Parathyroid adenoma (tissue), 2 donors: ENCODE measurements around the gene FOXN3.
A peak's percentile ranks its signal among the peaks of the same experiment; 100 is the strongest.

Experiments
- H2AFZ ChIP-seq: fragments of 300-600 bp; sonication (generic); one replicate; pipeline ENCODE4 v1.7.0; 2017; ENCODE audit warnings: antibody characterized with exemption, mild to moderate bottlenecking
- H3K27ac ChIP-seq: fragments of 300-600 bp; sonication (generic); one replicate; pipeline ENCODE4 v1.7.0; 2017
- H3K27me3 ChIP-seq: fragments of 300-600 bp; sonication (generic); one replicate; pipeline ENCODE4 v1.7.0; 2017; ENCODE audit warnings: low read length; ENCODE audit not compliant: control insufficient read depth, insufficient read depth
- H3K36me3 ChIP-seq: fragments of 300-600 bp; sonication (generic); one replicate; pipeline ENCODE4 v1.7.0; 2017; ENCODE audit warnings: low read length; ENCODE audit not compliant: control insufficient read depth, insufficient read depth
- H3K4me1 ChIP-seq: fragments of 300-600 bp; sonication (generic); one replicate; pipeline ENCODE4 v1.7.0; 2017; ENCODE audit warnings: control low read depth
- H3K4me2 ChIP-seq: fragments of 300-600 bp; sonication (generic); one replicate; pipeline ENCODE4 v1.7.0; 2017; ENCODE audit warnings: low read length
- H3K4me3 ChIP-seq: fragments of 300-600 bp; sonication (generic); one replicate; pipeline ENCODE4 v1.7.0; 2017; ENCODE audit warnings: low read depth, low read length
- H3K79me2 ChIP-seq: fragments of 300-600 bp; sonication (generic); one replicate; pipeline ENCODE4 v1.7.0; 2017; ENCODE audit warnings: control low read depth
- H3K9ac ChIP-seq: fragments of 300-600 bp; sonication (generic); one replicate; pipeline ENCODE4 v1.7.0; 2017; ENCODE audit warnings: mild to moderate bottlenecking
- H3K9me3 ChIP-seq: fragments of 300-600 bp; sonication (generic); one replicate; pipeline ENCODE4 v1.7.0; 2017; ENCODE audit warnings: low read length; ENCODE audit not compliant: control insufficient read depth
- TF ChIP-seq, protein P1 (sequence below): fragments of 300-600 bp; sonication (generic); IDR thresholded peaks from one replicate; pipeline ENCODE4 v1.7.0; 2017; ENCODE audit warnings: antibody characterized with exemption, mild to moderate bottlenecking
- donor health status: primary hyperparathyroidism.

The FOXN3 gene

DNA sequence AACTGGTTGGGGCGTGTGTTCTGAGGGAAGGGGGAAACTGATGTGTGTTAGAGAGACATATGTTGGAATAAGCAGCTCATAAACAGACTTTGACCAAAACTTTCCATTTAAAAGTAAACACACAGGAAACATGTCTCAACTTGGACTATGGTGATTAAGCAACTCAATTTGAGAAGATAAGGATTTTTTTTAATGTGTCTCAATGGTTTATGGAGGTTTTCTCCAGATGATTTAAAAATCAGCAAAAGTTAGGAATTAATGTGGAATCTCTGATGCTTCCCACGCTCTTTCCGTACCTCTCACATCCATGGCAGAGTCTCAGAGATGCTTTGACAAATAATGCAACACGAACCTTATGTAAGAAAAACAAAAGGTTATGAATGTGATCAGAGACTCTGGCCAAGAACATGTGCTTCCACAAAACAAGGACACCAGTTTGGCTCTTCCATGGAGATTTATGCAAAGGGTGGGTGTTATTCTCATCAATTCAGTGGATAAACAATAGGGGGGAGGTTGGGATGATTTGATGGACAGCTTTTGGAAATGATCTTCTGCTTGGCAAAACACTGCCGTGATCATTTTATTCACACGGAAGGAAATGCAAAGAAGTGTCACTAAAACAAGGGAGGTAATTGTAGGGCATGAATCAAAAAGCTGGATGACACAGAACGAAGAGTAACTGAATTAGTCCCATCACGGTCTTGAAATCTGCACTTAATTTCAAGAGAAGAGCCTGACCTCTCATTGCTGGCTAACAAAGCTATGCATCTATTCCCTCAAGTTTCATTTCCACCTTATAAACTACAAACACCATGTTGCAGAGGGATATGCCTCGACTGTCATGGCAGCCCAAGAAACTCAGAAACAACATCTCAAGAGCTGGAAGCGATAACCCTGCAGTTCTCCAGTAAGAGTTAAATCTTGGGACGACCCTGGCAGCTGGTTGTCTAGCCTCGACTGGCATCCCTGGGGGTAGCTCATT lies 76.5 kb downstream of the FOXN3 start:
- Histone ChIP-seq H3K9me3 (no peaks in the 10 kb centered on the region), H3K36me3 (no peaks in the 10 kb centered on the region), H3K4me3 (no peak overlapping the region), H3K4me1 (peaks cover 6% of the 10 kb centered on the region), H3K79me2 (peaks cover 2% of the 10 kb centered on the region), H3K9ac (no peak overlapping the region), H3K4me2 (no peak overlapping the region), H3K27ac (no peak overlapping the region), H2AFZ (no peak overlapping the region), H3K27me3 (no peaks in the 10 kb centered on the region)
- TF ChIP-seq, protein P1, sequence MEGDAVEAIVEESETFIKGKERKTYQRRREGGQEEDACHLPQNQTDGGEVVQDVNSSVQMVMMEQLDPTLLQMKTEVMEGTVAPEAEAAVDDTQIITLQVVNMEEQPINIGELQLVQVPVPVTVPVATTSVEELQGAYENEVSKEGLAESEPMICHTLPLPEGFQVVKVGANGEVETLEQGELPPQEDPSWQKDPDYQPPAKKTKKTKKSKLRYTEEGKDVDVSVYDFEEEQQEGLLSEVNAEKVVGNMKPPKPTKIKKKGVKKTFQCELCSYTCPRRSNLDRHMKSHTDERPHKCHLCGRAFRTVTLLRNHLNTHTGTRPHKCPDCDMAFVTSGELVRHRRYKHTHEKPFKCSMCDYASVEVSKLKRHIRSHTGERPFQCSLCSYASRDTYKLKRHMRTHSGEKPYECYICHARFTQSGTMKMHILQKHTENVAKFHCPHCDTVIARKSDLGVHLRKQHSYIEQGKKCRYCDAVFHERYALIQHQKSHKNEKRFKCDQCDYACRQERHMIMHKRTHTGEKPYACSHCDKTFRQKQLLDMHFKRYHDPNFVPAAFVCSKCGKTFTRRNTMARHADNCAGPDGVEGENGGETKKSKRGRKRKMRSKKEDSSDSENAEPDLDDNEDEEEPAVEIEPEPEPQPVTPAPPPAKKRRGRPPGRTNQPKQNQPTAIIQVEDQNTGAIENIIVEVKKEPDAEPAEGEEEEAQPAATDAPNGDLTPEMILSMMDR, result no peak

DNA sequence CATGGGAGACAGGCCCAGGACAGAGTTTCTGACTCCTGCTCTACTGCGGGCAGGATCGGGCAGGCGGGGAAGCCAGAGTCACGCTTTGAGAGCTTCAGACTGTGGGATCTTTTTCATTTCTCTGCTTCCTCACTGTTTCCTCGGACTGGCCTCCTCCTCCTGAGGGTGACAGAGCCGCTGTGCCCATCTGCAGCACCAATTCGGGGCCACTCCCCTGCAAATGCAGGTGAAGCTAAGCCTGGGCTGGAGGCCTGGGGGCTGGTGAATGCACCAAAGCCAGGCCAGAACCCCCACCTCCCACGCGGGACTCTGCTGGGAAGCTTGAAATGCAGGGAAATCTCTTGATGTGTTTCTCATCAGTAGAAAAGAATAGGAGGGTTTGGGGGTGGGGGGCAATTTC lies 77.5 kb downstream of the FOXN3 start:
- H3K27ac ChIP-seq, result no peak overlapping the region
- H3K9ac ChIP-seq, result no peak overlapping the region
- no peaks in the 10 kb centered on the region for H3K9me3 ChIP-seq
- H3K27me3 ChIP-seq, result no peaks in the 10 kb centered on the region
- H3K79me2 ChIP-seq, result no peaks in the 10 kb centered on the region
- H3K4me2 ChIP-seq, result no peak overlapping the region
- no peak overlapping the region for H2AFZ ChIP-seq
- TF ChIP-seq, protein P1, result no peak
- H3K36me3 ChIP-seq, result no peaks in the 10 kb centered on the region
- peaks cover 6% of the 10 kb centered on the region for H3K4me1 ChIP-seq
- H3K4me3 ChIP-seq, result no peak overlapping the region

DNA sequence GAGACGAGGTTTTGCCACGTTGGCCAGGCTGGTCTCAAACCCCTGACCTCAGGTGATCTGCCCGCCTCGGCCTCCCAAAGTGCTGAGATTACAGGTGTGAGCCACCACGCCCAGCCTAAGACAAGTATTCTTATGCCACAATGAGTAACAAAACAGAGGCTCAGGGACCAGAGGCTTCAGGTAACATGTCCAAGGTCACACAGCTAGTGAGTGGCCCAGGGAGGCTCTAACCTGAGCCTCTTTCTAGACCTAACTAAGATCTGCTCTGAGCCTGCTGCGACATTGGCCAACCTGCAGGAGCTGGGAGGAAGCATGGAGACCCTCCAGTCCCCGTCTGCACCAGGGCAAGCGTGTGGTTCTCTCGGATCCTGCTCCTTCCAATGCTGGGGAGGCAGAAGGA lies 77.9 kb downstream of the FOXN3 start:
- H3K27ac ChIP-seq, result no peak overlapping the region
- no peak overlapping the region for H2AFZ ChIP-seq
- H3K4me3 ChIP-seq, result no peak overlapping the region
- no peak overlapping the region for H3K9ac ChIP-seq
- no peaks in the 10 kb centered on the region for H3K36me3 ChIP-seq
- no peak overlapping the region for H3K4me2 ChIP-seq
- TF ChIP-seq, protein P1, result no peak
- no peaks in the 10 kb centered on the region for H3K9me3 ChIP-seq
- no peaks in the 10 kb centered on the region for H3K79me2 ChIP-seq
- H3K27me3 ChIP-seq, result no peaks in the 10 kb centered on the region
- peaks cover 6% of the 10 kb centered on the region for H3K4me1 ChIP-seq

DNA sequence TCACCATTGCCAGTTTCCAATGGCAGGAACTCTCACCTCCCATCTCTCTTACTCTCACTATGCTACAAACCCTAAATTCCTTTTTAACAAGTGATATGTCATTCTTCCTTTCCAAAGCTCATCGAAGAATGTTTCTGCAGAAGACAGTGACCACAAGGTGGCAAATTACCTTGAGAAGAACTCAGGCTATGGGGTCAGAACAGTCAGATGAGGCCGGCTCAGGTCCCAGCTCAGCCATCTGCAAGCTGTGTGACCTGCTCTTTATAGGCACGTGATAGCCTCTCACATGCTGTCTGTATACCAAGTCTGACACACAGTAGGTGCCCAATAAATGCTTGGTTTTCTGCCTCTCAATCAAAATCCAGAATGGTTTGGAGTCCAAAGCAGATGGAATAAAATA lies 80.7 kb downstream of the FOXN3 start:
- no peaks in the 10 kb centered on the region for H3K36me3 ChIP-seq
- peaks cover 8% of the 10 kb centered on the region for H3K79me2 ChIP-seq
- TF ChIP-seq, protein P1, result peak; percentile 39
- no peaks in the 10 kb centered on the region for H3K9me3 ChIP-seq
- no peaks in the 10 kb centered on the region for H3K27me3 ChIP-seq
- no peak overlapping the region for H3K4me2 ChIP-seq
- no peak overlapping the region for H3K9ac ChIP-seq
- no peak overlapping the region for H3K27ac ChIP-seq
- H2AFZ ChIP-seq, result no peak overlapping the region
- no peak overlapping the region for H3K4me3 ChIP-seq
- H3K4me1 ChIP-seq, result no peaks in the 10 kb centered on the region
